HG03139 (cell line): ENCODE results near the gene ITPR3.
A peak's percentile ranks its signal among the peaks of the same experiment; 100 is the strongest.

ENCODE experiments used
- ATAC-seq: cut with Tn5 transposase; IDR thresholded peaks from one replicate; pipeline ENCODE4 v1.9.1; 2021; ENCODE audit not compliant: unreplicated experiment

Gene ITPR3

GRCh38 chr6:33711140-33712129 is 90.3 kb downstream of the ITPR3 start, which contains the start of gene UQCC2:
Gene UQCC2 (minus strand): TSS chr6:33711700. CDS start chr6:33711686, 14 bp downstream.
- peak; percentile 83 for ATAC-seq

GRCh38 chr6:33712914-33713313 is 91.8 kb downstream of the ITPR3 start:
- no peak for ATAC-seq

GRCh38 chr6:33713786-33714185 is 92.7 kb downstream of the ITPR3 start:
- ATAC-seq = no peak

GRCh38 chr6:33714385-33715040 is 93.4 kb downstream of the ITPR3 start:
- no peak for ATAC-seq

GRCh38 chr6:33716379-33716778 is 95.3 kb downstream of the ITPR3 start:
- ATAC-seq = no peak

GRCh38 chr6:33716890-33717632 is 95.9 kb downstream of the ITPR3 start:
- no peak for ATAC-seq

GRCh38 chr6:33717934-33718455 is 96.9 kb downstream of the ITPR3 start:
- no peak for ATAC-seq

- no peak for ATAC-seq
Observed at GRCh38 chr6:33718713-33719112, 97.6 kb downstream of the ITPR3 start.

- ATAC-seq = no peak
Observed at GRCh38 chr6:33719326-33719987, 98.3 kb downstream of the ITPR3 start.

- ATAC-seq = no peak
Observed at GRCh38 chr6:33720998-33721397, 99.9 kb downstream of the ITPR3 start.

GRCh38 chr6:33721508-33721907 is 100.4 kb downstream of the ITPR3 start:
- ATAC-seq = no peak

GRCh38 chr6:33722103-33722623 is 101.0 kb downstream of the ITPR3 start:
- ATAC-seq = no peak

GRCh38 chr6:33723371-33724085 is 102.4 kb downstream of the ITPR3 start:
- no peak for ATAC-seq

- no peak for ATAC-seq
Observed at GRCh38 chr6:33724102-33725023, 103.2 kb downstream of the ITPR3 start.

- no peak for ATAC-seq
Observed at GRCh38 chr6:33725222-33725621, 104.1 kb downstream of the ITPR3 start.

GRCh38 chr6:33725891-33726673 is 105.0 kb downstream of the ITPR3 start:
- ATAC-seq = no peak

GRCh38 chr6:33726696-33727095 is 105.6 kb downstream of the ITPR3 start:
- no peak for ATAC-seq

- no peak for ATAC-seq
Observed at GRCh38 chr6:33727126-33727525, 106.0 kb downstream of the ITPR3 start.
